ENCODE results near the gene SCNN1G. TPM values are rescaled to one million over a fixed set of nuclear protein-coding genes. Genes with fewer than 3 reads are reported as not detected.

SCNN1G gene
- total RNA-seq, 1 experiment from 2014 or later = not detected

DNA sequence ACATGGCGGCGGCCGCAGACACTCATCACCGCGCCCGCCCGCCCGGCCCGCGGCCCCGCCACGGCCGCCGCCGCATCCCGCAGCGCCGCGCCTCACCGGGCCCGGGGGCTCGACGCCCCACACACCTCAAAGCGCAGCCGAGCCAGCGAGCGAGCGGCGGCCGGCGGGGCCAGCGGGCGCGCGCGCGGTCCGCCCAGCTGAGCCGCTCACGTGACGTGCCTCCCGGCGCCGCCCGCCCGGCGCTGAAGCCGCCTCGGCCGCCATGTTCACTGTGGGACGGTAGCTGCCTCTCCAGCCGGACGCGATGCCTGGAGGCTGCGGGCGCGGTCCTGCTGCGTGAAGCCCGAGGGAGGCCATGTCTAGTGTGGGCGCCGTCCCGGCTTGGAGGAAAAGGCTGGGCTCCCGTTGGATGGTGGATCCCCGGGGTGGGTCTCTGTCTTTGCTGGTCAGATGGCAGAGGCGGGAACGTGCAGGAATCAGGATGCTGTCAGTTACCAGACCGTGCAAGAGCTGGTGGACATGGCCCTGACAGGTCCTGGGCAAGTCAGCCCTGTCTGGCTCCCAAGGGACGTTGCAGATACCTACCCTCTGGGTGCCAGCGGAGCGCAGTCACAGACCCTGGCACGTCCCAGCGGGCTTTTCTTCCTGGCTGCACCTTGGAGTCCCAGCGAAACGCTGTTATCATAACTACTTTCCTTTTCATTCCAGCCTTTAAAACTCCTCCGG, 33.1 kb upstream of the SCNN1G start, which contains the start of gene USP31:
Gene USP31, minus strand, starts transcription at position 186 of the 726 bp plus-strand sequence. Its CDS starts 182 bp downstream, at position 4.
- BruUV-seq (replicated peaks) = no TSS peak
- Histone ChIP-seq H2AFZ (ENCODE audit: low read depth, low read length, poor library complexity, severe bottlenecking) (peak within 1 kb of the TSS; percentile 92), H3K79me2 (ENCODE audit: insufficient read depth, low read length) (peaks cover 42% of the 10 kb centered on the region), H3K4me3 (replicated peaks in 1 of 2; ENCODE audit: low read depth in 1 of 2, low read length in 2 of 2) (peak within 1 kb of the TSS; percentile 62 to 91), H3K4me1 (ENCODE audit: control insufficient read depth in 1 of 2, insufficient read depth in 2 of 2, low read length in 2 of 2) (peaks cover 17 to 31% of the 10 kb centered on the region in 2 experiments), H3K27me3 (ENCODE audit: insufficient read depth, low read length) (no peaks in the 10 kb centered on the region), H3K9me2 (ENCODE audit: insufficient read depth) (no peaks in the 10 kb centered on the region), H3K9me3 (ENCODE audit: control insufficient read depth in 1 of 2, insufficient read depth in 1 of 2, low read depth in 1 of 2, low read length in 2 of 2) (no peaks in the 10 kb centered on the region), H3K4me2 (ENCODE audit: low read length) (peak within 1 kb of the TSS; percentile 100), H3K36me3 (ENCODE audit: control insufficient read depth in 1 of 2, insufficient read depth in 2 of 2, low read length in 2 of 2) (no peaks in the 10 kb centered on the region), H4K20me1 (ENCODE audit: insufficient read depth) (no peaks in the 10 kb centered on the region), H3K9ac (ENCODE audit: low read length) (peak within 1 kb of the TSS; percentile 80), H3K27ac (ENCODE audit: low read depth, low read length) (peak within 1 kb of the TSS; percentile 80)
- CTCF ChIA-PET = interaction anchor here (1.0 kb wide), 1 partner anchor 286 kb away, joined by 6 read pairs; no protein-coding TSS in a partner anchor
- RAD21 ChIA-PET (ENCODE audit: low non-redundant PET in 1 of 2, low total read pairs in 2 of 2, uncharacterized antibody in 2 of 2, unreplicated experiment in 2 of 2) = no interaction called here
- intact Hi-C loops (cut with micrococcal nuclease) = no loop called here
- DNase-seq (ENCODE audit: low read depth, low spot score) (peak; percentile 86), ATAC-seq (peak; percentile 96)
- POLR2A ChIA-PET = no interaction called here
- TF ChIP-seq ZNF274 (IDR thresholded peaks at IDR 0.05; ENCODE audit: low read depth, low read length) (no peak), EZH2 (IDR thresholded peaks at IDR 0.05) (no peak), RAD21 (IDR thresholded peaks at IDR 0.05; ENCODE audit: low read depth) (no peak), EGR1 (IDR thresholded peaks at IDR 0.05; ENCODE audit: low read depth) (peak; percentile 93), CEBPB (IDR thresholded peaks at IDR 0.05; ENCODE audit: low read depth) (no peak), JUND (IDR thresholded peaks at IDR 0.05) (no peak), ELF1 (IDR thresholded peaks at IDR 0.05; ENCODE audit: borderline replicate concordance, low read depth) (no peak), POLR2AphosphoS5 (IDR thresholded peaks at IDR 0.05; ENCODE audit: low read depth, low read length) (peak; percentile 42), ZFX (IDR thresholded peaks at IDR 0.05) (no peak; the same call in 1 of the 2 replicates), SIN3A (IDR thresholded peaks at IDR 0.05; ENCODE audit: low read depth) (peak; percentile 32; the same call in 1 of the 2 replicates), FOSL1 (IDR thresholded peaks at IDR 0.05; ENCODE audit: low read depth) (no peak), SP1 (IDR thresholded peaks at IDR 0.05; ENCODE audit: low read depth) (peak; percentile 33; the same call in 1 of the 2 replicates), YY1 (IDR thresholded peaks at IDR 0.05; ENCODE audit: extremely low read depth, insufficient replicate concordance, low read depth, low read length) (peak; percentile 100), POLR2A (IDR thresholded peaks at IDR 0.05; ENCODE audit: borderline replicate concordance, extremely low read depth, insufficient read depth, insufficient read length) (peak; percentile 44), SRF (IDR thresholded peaks at IDR 0.05; ENCODE audit: low read depth) (no peak), CBX3 (IDR thresholded peaks at IDR 0.05; ENCODE audit: low read depth) (no peak)
- TF ChIP-seq, protein P1, sequence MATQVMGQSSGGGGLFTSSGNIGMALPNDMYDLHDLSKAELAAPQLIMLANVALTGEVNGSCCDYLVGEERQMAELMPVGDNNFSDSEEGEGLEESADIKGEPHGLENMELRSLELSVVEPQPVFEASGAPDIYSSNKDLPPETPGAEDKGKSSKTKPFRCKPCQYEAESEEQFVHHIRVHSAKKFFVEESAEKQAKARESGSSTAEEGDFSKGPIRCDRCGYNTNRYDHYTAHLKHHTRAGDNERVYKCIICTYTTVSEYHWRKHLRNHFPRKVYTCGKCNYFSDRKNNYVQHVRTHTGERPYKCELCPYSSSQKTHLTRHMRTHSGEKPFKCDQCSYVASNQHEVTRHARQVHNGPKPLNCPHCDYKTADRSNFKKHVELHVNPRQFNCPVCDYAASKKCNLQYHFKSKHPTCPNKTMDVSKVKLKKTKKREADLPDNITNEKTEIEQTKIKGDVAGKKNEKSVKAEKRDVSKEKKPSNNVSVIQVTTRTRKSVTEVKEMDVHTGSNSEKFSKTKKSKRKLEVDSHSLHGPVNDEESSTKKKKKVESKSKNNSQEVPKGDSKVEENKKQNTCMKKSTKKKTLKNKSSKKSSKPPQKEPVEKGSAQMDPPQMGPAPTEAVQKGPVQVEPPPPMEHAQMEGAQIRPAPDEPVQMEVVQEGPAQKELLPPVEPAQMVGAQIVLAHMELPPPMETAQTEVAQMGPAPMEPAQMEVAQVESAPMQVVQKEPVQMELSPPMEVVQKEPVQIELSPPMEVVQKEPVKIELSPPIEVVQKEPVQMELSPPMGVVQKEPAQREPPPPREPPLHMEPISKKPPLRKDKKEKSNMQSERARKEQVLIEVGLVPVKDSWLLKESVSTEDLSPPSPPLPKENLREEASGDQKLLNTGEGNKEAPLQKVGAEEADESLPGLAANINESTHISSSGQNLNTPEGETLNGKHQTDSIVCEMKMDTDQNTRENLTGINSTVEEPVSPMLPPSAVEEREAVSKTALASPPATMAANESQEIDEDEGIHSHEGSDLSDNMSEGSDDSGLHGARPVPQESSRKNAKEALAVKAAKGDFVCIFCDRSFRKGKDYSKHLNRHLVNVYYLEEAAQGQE (IDR thresholded peaks at IDR 0.05; ENCODE audit: low read depth) = no peak
- TF ChIP-seq, protein P2, sequence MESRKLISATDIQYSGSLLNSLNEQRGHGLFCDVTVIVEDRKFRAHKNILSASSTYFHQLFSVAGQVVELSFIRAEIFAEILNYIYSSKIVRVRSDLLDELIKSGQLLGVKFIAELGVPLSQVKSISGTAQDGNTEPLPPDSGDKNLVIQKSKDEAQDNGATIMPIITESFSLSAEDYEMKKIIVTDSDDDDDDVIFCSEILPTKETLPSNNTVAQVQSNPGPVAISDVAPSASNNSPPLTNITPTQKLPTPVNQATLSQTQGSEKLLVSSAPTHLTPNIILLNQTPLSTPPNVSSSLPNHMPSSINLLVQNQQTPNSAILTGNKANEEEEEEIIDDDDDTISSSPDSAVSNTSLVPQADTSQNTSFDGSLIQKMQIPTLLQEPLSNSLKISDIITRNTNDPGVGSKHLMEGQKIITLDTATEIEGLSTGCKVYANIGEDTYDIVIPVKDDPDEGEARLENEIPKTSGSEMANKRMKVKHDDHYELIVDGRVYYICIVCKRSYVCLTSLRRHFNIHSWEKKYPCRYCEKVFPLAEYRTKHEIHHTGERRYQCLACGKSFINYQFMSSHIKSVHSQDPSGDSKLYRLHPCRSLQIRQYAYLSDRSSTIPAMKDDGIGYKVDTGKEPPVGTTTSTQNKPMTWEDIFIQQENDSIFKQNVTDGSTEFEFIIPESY (IDR thresholded peaks at IDR 0.05; ENCODE audit: extremely low read depth, insufficient replicate concordance, low read length) = no peak
- TF ChIP-seq, protein P3, sequence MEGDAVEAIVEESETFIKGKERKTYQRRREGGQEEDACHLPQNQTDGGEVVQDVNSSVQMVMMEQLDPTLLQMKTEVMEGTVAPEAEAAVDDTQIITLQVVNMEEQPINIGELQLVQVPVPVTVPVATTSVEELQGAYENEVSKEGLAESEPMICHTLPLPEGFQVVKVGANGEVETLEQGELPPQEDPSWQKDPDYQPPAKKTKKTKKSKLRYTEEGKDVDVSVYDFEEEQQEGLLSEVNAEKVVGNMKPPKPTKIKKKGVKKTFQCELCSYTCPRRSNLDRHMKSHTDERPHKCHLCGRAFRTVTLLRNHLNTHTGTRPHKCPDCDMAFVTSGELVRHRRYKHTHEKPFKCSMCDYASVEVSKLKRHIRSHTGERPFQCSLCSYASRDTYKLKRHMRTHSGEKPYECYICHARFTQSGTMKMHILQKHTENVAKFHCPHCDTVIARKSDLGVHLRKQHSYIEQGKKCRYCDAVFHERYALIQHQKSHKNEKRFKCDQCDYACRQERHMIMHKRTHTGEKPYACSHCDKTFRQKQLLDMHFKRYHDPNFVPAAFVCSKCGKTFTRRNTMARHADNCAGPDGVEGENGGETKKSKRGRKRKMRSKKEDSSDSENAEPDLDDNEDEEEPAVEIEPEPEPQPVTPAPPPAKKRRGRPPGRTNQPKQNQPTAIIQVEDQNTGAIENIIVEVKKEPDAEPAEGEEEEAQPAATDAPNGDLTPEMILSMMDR (IDR thresholded peaks at IDR 0.05 in 2 of 3, conservative IDR thresholded peaks at IDR 0.05 in 1 of 3; ENCODE audit: borderline replicate concordance in 1 of 3, insufficient read depth in 1 of 3, low read depth in 2 of 3, low read length in 2 of 3) = no peak
- TF ChIP-seq, protein P4, sequence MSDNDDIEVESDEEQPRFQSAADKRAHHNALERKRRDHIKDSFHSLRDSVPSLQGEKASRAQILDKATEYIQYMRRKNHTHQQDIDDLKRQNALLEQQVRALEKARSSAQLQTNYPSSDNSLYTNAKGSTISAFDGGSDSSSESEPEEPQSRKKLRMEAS (IDR thresholded peaks at IDR 0.05) = peak; percentile 33; the same call in 1 of the 2 replicates

Measured in HCT116 (cell line).